AG08395 (cell line): ENCODE data around the gene C1orf35.

Experiments used
- DNase-seq: peaks from one replicate; pipeline ENCODE4 v3.0.0; 2012; ENCODE audit warnings: mixed read lengths, low spot score

Gene C1orf35

DNA sequence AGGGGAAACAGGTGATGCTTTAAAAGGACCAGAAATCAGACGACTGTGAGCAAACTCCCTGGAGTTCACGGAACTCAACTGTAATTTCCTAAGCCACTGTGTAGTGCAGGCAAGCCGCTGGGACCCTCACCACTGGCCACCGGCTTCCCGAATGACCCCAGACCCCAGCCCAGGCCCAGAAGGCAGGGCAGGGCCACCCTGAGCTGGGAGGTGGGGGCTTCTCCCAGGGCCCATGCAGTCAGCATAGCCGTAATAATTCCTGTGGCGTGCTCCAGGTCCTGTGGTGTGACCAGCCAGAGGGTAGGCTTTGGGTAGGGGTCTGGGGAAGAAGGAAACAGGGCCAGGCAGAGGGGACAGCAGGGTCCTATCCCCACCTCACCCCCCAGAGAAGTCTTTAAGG, 24.1 kb downstream of the C1orf35 start:
- no peak for DNase-seq

DNA sequence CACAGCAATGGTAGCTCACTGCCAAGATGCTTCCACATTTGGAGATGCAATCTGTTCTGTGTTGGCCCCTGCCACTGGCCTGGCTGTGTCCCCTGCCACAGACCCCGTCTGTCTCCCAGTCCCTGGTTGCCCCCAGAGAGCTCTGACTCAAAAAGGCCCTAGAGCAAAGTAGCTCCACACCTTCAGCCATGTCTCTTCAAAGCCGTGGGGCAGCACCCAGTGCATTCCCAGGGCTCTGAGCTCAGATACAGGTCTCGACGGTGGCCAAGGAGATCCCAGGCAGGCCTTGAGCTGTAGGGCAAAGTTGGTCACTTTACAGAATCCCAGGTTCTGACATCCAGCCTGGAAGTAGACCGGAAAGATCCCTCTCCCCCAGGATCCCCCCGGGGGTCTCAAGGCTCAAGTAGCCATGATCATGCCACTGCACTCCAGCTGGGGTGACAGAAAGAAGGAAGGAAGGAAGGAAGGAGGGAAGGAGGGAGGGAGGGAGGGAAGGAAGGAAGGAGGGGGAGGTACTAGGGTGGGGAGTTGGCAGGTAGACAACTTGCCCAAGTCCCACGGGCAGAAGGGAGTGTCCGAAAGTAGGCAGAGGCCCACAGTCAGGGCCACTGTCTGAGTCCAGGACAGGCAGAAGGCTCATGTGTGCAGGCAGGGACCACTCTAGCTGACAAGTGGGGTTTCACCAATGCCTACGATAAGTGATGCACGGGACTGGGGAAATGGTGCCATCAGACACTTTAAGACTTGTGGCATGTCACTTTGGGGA, 25.4 kb downstream of the C1orf35 start:
- DNase-seq: no peak

DNA sequence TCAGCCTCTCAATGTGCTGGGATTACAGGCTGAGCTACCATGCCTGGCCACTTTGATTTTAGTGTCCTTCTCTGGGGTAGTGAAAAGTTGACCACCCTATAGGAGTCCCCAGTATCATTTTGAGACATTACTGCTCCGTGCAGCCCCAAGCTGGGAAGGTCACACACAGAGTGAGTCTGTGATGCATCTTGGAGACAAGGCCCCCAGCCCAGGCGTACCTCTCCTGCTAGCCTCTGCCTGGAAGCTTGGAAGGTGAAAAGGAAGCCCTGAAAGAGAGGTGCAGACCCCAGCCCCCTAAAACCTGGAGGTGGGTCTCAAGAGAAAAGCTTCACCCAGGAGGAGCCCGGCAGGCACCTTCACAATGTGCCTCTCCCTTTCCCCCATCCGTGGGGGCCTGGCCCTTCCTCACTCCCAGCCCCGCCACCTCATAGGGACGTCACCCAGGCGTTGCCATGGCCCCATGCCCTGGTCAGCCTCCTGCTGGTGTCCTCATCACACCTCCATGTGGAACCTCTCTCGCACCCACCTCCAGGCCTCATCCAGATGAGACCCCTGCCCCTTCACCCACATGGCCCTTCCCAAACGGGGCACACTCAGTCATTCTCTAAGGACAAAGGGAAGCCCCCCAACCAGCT, 26.2 kb downstream of the C1orf35 start:
- no peak for DNase-seq

DNA sequence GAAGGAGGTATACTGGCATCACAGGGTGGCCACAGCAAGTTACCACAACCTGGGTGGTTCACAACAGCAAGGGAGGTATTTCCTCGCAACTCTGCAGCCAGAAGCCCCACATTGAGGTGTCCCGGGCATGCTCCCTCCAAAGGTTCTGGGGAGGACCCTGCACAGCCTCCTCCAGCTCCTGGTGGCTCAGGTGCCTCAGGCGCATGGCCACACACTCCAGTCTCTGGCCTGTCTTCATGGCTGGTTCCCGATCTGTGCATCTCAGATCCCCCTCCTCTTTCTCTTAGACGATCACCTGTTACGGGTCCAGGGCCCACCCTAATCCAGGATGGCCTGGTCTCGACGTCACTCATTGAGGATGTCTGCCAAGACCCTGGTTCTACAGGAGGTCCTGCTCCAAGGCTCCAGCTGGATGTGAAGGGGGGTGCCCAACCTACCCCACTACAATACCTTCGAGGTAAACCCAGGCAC, 27.3 kb downstream of the C1orf35 start:
- DNase-seq: no peak

DNA sequence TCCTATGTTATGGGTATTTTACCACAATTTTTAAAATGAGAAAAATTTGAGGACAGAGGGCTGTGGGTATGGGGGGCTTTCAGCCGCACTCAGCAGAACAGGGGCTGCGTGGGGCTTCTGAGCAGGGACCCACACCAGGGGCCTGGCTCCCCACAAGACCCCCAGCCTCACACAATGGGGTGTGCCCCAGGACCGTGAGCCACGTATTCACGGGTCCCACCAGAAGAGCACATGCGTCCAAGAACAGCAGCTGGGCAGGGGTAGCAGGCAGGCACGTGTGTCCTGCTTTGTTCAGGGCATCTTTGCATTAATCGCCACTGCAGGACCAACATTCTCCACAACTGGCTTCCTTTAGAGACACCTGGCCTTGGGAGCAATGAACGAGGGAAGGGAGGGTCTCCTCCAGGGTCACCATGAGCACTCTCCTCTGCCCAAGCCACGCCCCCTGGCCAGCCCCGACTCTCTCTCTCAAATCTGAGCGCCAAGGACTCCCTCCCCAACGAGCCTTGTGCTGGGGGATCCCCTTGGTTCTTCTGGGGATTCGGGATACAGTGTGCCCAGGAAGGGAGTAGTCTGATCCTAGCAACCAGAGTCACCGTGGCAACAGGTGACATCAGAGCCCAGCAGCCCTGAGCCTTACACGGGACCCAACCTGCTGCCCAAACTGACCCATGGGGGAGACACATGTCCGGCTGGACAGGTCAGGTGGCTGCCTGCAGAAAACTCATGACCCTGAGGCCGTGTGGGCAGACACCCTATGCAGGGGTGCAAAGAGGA, 28.0 kb downstream of the C1orf35 start:
- no peak for DNase-seq

DNA sequence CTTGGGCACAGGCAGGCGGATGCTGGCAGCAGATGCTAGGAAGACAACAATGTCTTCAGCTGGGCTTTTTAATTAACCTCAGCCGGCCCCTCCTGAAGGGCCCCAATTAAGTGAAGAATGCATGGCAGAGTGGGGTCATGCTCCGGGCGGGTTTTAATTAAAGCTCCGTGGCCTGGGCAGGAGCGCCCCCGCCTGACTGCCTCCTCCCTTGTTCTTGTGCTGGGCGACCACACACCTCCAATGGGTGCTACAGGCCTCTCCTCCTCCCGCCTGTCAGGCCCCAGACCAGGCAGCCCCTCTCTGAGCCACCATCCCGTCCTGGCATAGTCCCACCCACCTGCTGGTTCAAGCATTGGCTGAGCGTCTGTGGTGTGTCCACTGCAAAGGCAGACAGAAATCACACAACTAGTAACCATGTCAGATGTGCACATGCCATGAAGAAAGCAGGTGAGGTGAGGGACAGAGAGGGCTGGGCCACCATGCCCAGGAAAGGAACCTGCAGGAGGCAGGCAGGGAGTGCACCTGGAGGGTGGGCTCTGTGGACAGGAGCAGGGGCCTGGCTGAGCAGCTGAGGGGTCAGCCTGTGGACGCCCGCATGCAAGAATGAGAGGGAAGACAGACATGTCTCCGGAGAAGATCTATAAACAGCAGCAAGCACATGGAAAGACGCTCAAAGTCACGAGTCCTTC, 29.1 kb downstream of the C1orf35 start:
- DNase-seq: no peak

DNA sequence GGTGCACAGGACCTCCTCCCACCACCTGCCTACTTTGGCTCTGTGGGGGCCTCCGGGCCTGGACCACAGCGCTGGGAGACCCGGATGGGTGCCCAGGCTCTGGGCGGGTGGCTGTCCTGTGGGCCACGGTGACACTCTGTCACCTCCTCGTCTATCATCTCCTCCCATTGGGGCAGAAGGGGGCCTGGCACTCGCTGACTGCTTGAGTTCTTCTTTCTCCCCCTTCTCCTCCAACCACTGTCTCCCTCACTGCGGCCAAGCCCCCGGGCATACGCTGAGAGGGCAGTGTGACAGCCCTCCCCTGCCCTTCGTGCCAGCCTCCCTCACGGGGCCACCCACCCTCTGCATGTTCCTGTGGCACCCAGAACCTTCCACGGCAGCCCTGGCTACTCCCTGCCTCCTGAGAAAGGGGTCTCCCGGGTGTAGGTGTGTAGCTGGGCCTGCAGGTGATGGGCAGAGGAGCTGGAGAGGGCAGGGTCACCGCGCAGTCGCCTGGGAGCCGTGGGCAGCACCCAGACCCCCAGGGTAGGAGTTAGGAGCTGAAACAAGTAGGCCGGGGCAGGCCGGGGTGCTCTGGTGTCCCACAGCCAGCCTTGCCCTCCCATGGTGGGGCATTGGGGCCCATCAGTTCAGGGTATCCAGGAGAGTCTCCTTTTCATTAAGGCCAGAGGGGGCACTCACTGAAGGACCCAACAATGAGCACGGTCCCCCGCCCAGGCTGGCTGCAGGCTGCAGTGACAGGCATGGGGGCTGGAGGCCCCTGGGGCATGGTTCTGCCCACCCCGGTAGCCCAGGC, 29.9 kb downstream of the C1orf35 start:
- no peak for DNase-seq

DNA sequence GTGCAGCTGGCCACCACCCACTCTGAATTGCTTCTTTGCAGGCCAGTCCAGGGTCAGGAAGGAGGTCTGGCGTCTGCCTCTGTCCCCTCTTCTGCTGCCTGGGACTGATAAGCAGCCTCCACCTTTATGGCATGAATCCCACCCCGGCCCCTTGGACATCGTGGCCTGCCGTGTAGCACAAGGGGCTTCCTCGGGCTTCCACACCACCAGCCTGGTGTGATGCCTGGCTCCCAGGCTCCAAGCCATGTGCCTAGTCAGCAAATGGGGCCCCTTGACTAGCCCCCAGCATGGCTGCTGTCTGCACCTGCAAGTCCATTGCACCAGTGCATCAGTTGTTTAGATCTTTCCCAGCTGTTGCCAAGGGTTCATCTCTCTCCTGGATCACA, 30.5 kb downstream of the C1orf35 start:
- DNase-seq: no peak

DNA sequence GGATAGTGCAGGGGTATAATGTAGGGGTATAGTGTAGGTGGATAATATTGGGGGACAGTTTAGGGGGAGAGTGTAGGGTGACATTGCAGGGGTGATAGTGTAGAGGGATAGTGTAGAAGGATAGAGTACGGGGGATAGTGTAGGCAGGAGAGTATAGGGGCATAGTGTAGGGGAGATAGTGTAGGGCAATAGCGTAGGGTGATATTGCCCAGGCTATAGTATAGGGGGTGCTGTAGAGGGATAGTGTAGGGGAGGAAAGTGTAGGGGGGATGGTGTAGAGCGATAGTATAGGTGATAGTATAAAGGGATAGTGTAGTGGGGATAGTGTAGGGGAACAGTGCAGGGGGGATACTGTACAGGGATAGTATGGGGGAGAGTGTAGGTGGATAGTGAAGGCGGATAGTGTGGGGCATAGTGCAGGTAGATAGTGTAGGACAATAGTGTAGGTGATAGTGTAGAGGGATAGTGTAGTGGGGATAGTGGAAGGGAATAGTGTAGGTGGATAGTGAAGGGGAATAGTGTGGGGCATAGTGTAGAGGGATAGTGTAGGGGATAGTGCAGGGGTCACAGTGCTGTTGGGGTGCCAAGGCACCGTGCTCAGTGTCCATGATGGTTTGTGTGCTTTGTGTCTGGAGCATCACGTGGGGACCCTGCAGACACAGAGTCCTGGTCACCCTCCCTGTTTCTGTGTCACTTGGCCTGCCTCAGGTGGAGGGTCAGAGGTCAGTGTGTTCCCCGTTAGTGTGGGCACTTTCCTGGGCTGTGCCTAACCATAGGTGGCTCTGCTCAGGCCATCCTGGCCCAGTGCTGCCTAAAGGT, 31.1 kb downstream of the C1orf35 start:
- DNase-seq: no peak

DNA sequence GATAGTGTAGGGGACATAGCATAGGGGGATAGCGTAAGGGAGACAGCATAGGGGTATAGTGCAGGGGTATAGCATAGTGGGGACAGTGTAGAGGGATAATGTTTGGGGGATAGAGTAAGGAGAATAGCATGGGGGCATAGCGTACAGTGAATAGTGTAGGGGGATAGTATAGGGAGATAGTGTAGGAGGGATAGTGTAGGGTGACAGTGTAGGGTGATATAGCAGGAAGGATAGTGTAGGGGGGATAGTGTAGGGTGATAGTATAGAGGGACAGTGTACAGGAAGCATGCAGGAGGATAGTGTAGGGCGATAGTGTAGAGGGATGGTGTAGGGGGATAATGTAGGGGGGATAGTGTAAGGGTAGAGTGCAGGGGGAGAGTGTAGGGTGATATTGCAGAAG, 32.3 kb downstream of the C1orf35 start:
- no peak for DNase-seq

DNA sequence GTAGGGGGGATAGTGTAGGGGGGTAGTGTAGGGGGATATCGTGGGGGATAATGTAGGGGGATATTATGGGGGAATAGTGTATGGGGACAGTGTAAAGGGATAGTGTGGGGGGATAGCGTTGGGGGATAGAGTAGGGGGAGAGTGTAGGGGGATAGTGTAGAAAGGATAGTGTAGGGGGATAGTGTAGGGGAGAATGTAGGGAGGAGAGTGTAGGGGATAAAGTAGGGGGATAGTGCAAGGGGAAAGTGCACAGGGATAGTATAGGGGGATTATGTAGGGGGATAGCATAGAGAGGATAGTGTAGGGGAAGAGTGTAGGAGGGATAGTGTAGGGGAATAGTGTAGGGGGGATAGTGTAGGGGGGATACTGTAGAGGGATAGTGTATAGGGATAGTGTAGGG, 33.0 kb downstream of the C1orf35 start:
- DNase-seq: no peak

DNA sequence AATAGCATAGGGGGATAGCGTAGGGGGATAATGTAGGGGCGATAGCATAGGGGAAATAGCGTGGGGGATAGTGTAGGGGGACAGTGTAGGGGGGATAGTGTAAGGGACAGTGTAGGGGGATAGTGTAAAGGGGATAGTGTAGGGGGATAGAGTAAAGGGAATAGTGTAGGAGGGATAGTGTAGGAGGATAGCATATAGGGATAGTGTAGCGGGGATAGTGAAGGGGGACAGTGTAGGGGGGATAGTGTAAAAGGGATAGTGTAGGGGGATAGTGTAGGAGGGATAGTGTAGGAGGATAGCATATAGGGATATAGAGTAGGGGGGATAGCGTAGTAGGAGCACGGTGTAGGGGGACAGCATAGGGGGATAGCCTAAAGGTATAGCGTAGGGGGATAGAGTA, 34.8 kb downstream of the C1orf35 start:
- DNase-seq: no peak

DNA sequence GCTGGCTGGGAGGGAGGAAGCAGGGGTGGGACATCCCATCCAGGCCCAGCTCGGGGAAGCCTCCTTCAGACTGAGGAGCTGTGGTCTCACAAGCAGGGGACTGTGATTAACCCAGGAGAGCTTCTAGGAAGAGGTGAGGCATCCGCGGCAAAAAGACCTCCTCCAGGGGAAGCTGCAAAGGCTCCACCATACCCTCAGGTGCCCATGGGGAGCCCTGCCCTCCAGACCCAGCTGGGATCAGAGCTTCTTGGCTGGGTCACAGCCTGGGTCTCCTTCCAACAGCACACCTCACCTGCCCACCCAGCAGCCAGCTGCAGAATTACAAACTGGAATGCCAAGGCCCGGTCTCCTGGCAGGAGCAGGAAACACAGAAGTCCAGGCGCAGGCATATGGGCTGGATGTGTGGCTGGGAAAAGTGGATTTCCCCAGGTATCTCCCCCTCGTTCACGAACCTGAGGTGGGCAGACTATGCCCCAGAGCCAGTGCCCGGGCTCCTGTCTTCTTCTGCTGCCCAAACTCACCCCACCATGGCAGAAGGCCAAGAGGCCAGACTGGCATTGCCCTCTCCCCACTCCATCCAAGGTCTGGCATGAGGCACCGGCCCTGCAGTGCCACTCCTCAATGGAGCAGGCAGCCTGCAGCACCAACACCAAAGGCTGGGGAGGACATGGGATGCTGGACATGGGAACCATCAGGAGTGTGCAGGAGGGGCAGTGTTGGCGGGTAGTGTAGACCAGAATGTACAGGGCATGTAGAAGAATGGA, 36.1 kb downstream of the C1orf35 start:
- DNase-seq: no peak

DNA sequence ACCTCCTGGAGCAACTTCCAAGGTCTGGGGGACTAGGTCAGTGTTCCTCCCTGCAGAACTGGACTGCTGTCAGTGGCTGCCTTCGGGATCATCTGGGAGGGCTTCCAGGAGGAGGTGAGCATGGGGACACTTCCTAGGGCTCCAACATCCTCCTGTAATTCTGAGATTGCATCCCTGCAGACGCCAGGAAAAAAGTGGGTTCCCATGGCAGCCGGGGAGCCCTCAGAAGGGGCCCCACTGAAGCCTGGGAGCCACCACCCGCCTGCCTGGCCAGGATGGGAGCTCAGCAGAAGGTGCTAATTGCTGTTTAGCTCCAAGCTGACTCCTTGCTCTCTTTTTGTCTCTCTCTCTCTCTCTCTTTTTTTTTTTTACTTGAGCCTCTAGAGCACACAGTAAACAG, 36.7 kb downstream of the C1orf35 start:
- DNase-seq: no peak

DNA sequence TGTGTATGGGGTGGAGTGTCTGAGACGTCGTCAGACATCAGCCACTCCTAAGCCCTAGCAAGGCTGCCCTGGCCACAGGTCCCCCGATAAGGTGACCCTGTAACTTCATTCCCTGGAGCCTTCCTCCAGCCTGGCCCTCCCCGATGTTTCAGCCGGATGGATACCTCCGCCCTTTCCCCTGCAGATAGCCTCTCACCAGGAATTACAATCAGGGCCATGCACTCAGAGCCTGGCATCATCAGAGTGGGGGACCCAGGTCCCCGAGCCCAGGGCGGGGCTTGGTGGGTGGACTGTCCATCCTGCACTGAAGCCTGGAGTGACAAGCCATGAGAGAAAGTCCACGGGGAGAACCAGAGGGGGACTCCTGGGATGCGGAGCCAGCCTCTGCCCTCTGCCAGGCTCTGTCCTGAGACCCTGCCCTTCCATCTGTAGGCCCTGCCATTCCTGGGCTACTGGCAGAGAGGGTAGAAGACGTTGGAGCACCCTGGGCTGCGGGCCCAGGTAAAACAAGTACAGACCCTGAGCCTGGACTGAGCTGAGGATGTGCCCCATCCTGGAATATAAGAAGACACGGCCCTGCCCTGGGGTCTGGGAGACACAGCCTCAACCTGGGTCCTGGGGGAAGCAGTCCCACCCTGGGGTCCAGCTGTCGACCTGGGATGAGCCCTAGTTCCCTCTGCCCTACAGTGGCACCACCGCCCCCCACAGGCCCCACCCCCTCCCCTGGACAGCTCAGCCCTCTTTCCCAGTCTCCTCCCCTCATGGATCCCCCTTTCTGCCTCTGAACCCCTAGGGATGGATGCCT, 37.4 kb downstream of the C1orf35 start:
- no peak for DNase-seq

DNA sequence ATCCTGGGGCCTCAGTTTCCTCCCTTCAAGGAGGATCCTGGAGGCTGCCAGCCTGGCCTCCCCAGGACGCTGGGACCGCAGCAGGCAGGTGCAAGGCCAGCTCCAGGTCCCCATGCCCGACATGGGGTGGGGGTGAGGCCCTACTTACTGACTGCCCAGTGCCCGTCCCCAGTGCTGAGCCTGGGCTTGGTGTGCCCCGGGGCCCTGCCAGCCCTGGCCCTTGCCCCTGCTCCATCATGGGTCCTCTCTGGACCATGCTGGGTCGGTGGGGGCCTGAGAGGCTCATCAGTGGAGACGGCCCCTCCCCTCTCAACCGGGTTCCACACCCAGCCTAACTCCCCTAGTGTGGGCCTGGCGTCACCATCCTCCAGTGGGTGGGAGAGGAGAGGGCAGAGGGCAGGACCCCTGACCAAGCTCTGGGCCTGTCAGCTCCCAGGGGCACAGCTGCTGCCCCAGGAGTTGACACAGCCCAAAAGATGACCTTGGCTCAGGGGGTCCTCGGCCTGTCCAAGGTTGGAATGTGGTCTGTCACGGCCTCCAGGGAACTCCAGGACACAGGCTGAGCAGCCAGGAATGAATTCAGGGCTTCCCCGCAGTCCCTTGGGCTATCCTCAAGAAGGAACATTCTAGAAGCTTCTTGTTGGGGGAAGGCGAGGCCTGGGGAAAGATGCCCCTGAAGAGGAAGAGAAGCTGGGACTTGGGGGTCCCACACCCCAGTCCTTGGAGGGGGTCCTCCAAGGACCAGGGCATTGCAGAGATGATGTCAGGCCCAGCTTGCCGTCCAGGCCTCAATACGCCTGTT, 38.2 kb downstream of the C1orf35 start:
- no peak for DNase-seq

DNA sequence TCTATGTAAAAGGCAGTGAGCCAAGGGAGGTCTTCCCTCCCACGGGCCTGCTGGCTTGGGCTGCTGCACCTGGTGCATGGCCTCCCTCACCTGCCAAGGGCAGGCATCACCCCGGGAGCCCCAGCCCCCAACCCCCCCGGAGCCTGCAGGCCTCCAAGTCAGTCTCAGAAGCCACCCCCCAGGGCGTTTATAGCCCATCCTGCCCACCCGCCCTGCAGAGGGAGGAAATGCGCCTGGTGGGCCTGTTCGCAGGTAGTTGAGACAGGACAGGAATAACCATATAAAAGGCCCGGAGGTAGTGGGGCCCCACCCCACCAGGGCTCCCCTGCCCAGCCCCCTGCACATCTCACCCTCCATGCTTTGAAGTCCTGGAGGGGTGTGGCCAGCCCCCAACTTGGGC, 38.8 kb downstream of the C1orf35 start:
- no peak for DNase-seq
